GM12874 (cell line): Measurements from ENCODE around the gene HK2.

Experiments
- CTCF ChIP-seq: IDR thresholded peaks from 2 replicates; pipeline ENCODE4 v1.5.1; 2011; ENCODE audit warnings: low read depth, mild to moderate bottlenecking, control low read depth, low read length, moderate library complexity; ENCODE audit not compliant: insufficient read depth

Gene HK2

GRCh38 chr2:74849228-74849892 is 15.4 kb downstream of the HK2 start:
- no peak for TF ChIP-seq CTCF

- no peak for TF ChIP-seq CTCF
These were observed 16.7 kb downstream of the HK2 start for GRCh38 chr2:74850496-74851190.

- no peak for TF ChIP-seq CTCF
These were observed 17.3 kb downstream of the HK2 start for GRCh38 chr2:74851191-74851566.

- no peak for TF ChIP-seq CTCF
These were observed 20.5 kb downstream of the HK2 start for GRCh38 chr2:74854401-74854800.

GRCh38 chr2:74856004-74856578 is 22.2 kb downstream of the HK2 start:
- no peak for TF ChIP-seq CTCF

GRCh38 chr2:74856599-74856998 is 22.7 kb downstream of the HK2 start:
- no peak for TF ChIP-seq CTCF

- TF ChIP-seq CTCF = no peak
These were observed 23.3 kb downstream of the HK2 start for GRCh38 chr2:74857215-74857614.
